ENCODE results near the gene SOS1.

Gene SOS1

DNA sequence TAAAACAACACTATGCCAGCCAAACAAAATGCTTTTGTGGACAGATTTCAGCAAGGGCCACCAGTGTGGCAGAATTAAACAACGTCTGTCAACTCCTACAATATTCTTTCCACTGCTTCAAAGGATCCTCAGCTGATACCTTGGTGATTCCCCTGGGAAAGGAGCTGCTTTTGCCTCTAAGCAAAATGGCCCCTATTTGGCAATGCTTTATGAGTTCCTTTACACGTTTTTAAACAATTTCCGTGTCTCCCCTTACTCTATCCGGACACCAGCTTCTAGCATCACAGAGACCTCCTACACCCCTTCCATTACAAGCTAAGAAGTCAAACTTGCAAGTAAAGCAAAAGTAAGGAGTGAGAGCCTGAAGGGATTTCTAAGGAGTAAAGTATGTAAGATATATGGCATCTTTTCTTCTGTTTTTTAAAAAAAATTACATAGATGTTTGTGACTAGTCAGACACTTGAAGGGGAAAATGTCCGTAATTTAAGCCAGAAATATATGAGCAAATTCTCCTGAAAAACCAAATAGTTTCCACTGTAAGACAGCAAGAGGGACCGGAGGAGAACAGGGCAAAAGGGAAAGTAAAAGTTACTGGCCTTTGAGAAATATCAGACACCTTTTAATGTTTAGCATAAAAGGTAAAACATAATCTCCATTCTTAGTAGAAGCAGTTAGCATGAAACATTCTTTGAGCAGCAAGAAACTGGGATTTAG is 1.9 kb downstream of the SOS1 start:
- H3K4me1 ChIP-seq (ENCODE audit: control insufficient read depth, insufficient read depth, low read length) = peaks cover 26% of the 10 kb centered on the region
- H3K9me3 ChIP-seq (ENCODE audit: control insufficient read depth, low read length) = no peaks in the 10 kb centered on the region
- no peaks in the 10 kb centered on the region for H3K27me3 ChIP-seq (ENCODE audit: control insufficient read depth, insufficient read depth, low read length)
- peak overlapping the region; percentile 75 for H3K4me3 ChIP-seq (ENCODE audit: low read length)
- H3K36me3 ChIP-seq (ENCODE audit: control insufficient read depth, insufficient read depth, low read length) = no peaks in the 10 kb centered on the region
- peak overlapping the region; percentile 72 for H3K9ac ChIP-seq (ENCODE audit: low read length)

DNA sequence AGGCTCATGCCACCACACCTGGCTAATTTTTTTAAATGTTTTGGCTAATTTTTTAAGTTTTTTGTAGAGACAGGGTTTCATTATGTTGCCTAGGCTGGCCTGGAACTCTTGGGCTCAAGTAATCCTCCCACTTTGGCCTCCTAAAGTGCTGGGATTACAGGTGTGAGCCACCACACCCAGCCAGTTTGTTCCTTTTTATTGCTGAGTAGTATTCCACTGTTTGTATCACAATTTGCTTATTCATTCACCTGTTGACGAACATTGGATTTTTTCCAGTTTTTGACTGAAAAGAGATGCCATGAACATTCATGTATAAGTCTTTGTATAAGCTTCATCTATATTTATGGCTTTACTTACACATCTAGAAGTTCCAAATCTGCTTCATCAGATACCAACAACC is 5.3 kb downstream of the SOS1 start:
- Histone ChIP-seq H3K4me1 (ENCODE audit: control insufficient read depth, insufficient read depth, low read length) (peaks cover 11% of the 10 kb centered on the region), H3K36me3 (ENCODE audit: control insufficient read depth, insufficient read depth, low read length) (no peaks in the 10 kb centered on the region), H3K27me3 (ENCODE audit: control insufficient read depth, insufficient read depth, low read length) (no peaks in the 10 kb centered on the region), H3K4me3 (ENCODE audit: low read length) (no peak overlapping the region), H3K9me3 (ENCODE audit: control insufficient read depth, low read length) (no peaks in the 10 kb centered on the region), H3K9ac (ENCODE audit: low read length) (no peak overlapping the region)

DNA sequence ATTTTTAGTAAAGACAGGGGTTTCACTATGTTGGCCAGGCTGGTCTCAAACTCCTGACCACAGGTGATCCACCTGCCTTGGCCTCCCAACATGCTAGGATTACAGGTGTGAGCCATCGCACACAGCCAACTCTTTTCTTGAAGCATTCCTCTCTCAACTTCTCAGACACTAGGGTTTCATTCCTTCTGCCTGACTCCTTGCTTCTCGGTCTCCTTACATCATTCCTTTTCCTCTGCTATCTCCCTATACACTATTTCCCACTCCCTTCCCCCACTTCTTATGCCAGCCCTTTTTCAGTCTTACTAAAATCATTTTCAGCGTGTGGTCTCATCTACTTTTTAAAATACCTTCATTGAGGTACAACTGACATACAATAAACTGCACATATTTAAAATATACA is 6.1 kb downstream of the SOS1 start:
- H3K4me3 ChIP-seq (ENCODE audit: low read length) = no peak overlapping the region
- no peak overlapping the region for H3K9ac ChIP-seq (ENCODE audit: low read length)
- no peaks in the 10 kb centered on the region for H3K9me3 ChIP-seq (ENCODE audit: control insufficient read depth, low read length)
- peaks cover 11% of the 10 kb centered on the region for H3K4me1 ChIP-seq (ENCODE audit: control insufficient read depth, insufficient read depth, low read length)
- H3K36me3 ChIP-seq (ENCODE audit: control insufficient read depth, insufficient read depth, low read length) = no peaks in the 10 kb centered on the region
- H3K27me3 ChIP-seq (ENCODE audit: control insufficient read depth, insufficient read depth, low read length) = no peaks in the 10 kb centered on the region

DNA sequence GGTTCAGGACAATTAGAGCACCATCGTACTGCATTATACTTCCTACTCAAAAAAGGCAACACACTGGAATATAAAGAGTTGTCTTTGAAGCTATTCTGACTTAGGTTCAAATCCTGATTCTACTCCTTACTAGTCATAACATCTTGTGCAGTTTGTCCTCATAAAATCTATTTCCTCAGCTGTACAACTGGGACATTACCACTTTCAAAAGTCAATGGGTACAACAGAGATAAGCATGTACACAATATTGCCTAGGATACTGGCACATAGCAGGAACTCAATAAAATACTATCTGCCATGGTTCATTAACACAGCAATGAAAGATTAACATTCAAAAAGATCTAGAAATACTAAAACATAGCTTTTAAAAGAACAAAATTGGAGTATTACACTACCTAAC is 11.3 kb downstream of the SOS1 start:
- H3K9ac ChIP-seq (ENCODE audit: low read length) = no peak overlapping the region
- no peaks in the 10 kb centered on the region for H3K27me3 ChIP-seq (ENCODE audit: control insufficient read depth, insufficient read depth, low read length)
- H3K9me3 ChIP-seq (ENCODE audit: control insufficient read depth, low read length) = no peaks in the 10 kb centered on the region
- H3K4me3 ChIP-seq (ENCODE audit: low read length) = no peak overlapping the region
- H3K4me1 ChIP-seq (ENCODE audit: control insufficient read depth, insufficient read depth, low read length) = no peaks in the 10 kb centered on the region
- no peaks in the 10 kb centered on the region for H3K36me3 ChIP-seq (ENCODE audit: control insufficient read depth, insufficient read depth, low read length)

DNA sequence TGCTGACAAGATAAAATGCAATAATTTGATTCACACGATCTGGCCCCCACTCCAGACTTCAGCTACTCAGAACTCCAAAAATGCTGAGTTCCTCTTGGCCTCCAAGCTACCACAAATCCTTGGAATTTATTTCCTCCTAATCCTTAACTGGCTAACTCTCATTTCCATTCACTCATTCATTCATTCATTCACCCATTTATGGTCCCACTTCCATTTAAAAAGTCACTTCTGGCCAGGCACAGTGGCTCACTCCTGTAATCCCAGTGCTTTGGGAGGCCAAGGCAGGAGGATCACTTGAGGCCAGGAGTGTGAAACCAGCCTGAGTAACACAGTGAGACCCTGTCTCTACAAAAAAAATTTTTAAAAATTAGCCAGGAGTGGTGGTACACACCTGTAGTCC is 12.5 kb downstream of the SOS1 start:
- H3K27me3 ChIP-seq (ENCODE audit: control insufficient read depth, insufficient read depth, low read length) = no peaks in the 10 kb centered on the region
- H3K4me1 ChIP-seq (ENCODE audit: control insufficient read depth, insufficient read depth, low read length) = no peaks in the 10 kb centered on the region
- no peaks in the 10 kb centered on the region for H3K36me3 ChIP-seq (ENCODE audit: control insufficient read depth, insufficient read depth, low read length)
- H3K9me3 ChIP-seq (ENCODE audit: control insufficient read depth, low read length) = no peaks in the 10 kb centered on the region
- no peak overlapping the region for H3K9ac ChIP-seq (ENCODE audit: low read length)
- no peak overlapping the region for H3K4me3 ChIP-seq (ENCODE audit: low read length)

GRCh38 chr2:39107724-39108273 is 13.1 kb downstream of the SOS1 start:
- Histone ChIP-seq H3K9me3 (ENCODE audit: control insufficient read depth, low read length) (no peaks in the 10 kb centered on the region), H3K36me3 (ENCODE audit: control insufficient read depth, insufficient read depth, low read length) (no peaks in the 10 kb centered on the region), H3K4me3 (ENCODE audit: low read length) (no peak overlapping the region), H3K9ac (ENCODE audit: low read length) (no peak overlapping the region), H3K4me1 (ENCODE audit: control insufficient read depth, insufficient read depth, low read length) (no peaks in the 10 kb centered on the region), H3K27me3 (ENCODE audit: control insufficient read depth, insufficient read depth, low read length) (no peaks in the 10 kb centered on the region)

GRCh38 chr2:39107156-39107555 is 13.7 kb downstream of the SOS1 start:
- Histone ChIP-seq H3K9me3 (ENCODE audit: control insufficient read depth, low read length) (no peaks in the 10 kb centered on the region), H3K4me3 (ENCODE audit: low read length) (no peak overlapping the region), H3K9ac (ENCODE audit: low read length) (no peak overlapping the region), H3K36me3 (ENCODE audit: control insufficient read depth, insufficient read depth, low read length) (no peaks in the 10 kb centered on the region), H3K27me3 (ENCODE audit: control insufficient read depth, insufficient read depth, low read length) (no peaks in the 10 kb centered on the region), H3K4me1 (ENCODE audit: control insufficient read depth, insufficient read depth, low read length) (no peaks in the 10 kb centered on the region)

- Histone ChIP-seq H3K27me3 (ENCODE audit: control insufficient read depth, insufficient read depth, low read length) (no peaks in the 10 kb centered on the region), H3K9me3 (ENCODE audit: control insufficient read depth, low read length) (no peaks in the 10 kb centered on the region), H3K36me3 (ENCODE audit: control insufficient read depth, insufficient read depth, low read length) (no peaks in the 10 kb centered on the region), H3K4me1 (ENCODE audit: control insufficient read depth, insufficient read depth, low read length) (no peaks in the 10 kb centered on the region), H3K9ac (ENCODE audit: low read length) (no peak overlapping the region), H3K4me3 (ENCODE audit: low read length) (no peak overlapping the region)
These were observed 20.8 kb downstream of the SOS1 start for GRCh38 chr2:39099870-39100728.

- H3K4me1 ChIP-seq (ENCODE audit: control insufficient read depth, insufficient read depth, low read length) = no peaks in the 10 kb centered on the region
- no peak overlapping the region for H3K4me3 ChIP-seq (ENCODE audit: low read length)
These were observed 21.5 kb downstream of the SOS1 start for GRCh38 chr2:39099310-39099869.

DNA sequence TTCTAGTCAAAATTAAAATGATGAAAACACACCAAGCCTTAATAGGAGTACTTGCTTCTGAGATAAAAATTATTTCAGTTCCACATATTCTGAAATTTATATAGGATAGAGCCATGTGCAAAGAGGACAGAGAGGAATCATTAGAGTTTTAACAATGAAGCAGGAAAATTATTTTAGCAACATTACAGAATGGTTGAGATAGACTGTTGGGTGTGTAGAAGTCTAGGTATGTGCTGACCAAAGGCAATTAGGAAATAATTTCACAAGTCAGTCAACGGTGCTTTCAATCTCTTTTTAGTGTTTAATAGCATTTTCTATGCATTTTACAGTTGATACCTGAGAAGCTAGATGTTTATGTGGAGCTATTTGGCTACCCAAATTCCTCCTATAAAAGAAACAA is 25.2 kb downstream of the SOS1 start:
- no peaks in the 10 kb centered on the region for H3K4me1 ChIP-seq (ENCODE audit: control insufficient read depth, insufficient read depth, low read length)
- no peaks in the 10 kb centered on the region for H3K9me3 ChIP-seq (ENCODE audit: control insufficient read depth, low read length)
- no peaks in the 10 kb centered on the region for H3K27me3 ChIP-seq (ENCODE audit: control insufficient read depth, insufficient read depth, low read length)
- H3K9ac ChIP-seq (ENCODE audit: low read length) = no peak overlapping the region
- no peak overlapping the region for H3K4me3 ChIP-seq (ENCODE audit: low read length)
- no peaks in the 10 kb centered on the region for H3K36me3 ChIP-seq (ENCODE audit: control insufficient read depth, insufficient read depth, low read length)

More at GRCh38 chr2:39099310-39099869, 21.5 kb downstream of the SOS1 start:
- H3K36me3 ChIP-seq (ENCODE audit: control insufficient read depth, insufficient read depth, low read length) = no peaks in the 10 kb centered on the region
- no peak overlapping the region for H3K9ac ChIP-seq (ENCODE audit: low read length)
- no peaks in the 10 kb centered on the region for H3K9me3 ChIP-seq (ENCODE audit: control insufficient read depth, low read length)
- no peaks in the 10 kb centered on the region for H3K27me3 ChIP-seq (ENCODE audit: control insufficient read depth, insufficient read depth, low read length)

- Histone ChIP-seq H3K4me1 (ENCODE audit: control insufficient read depth, insufficient read depth, low read length) (no peaks in the 10 kb centered on the region), H3K9ac (ENCODE audit: low read length) (no peak overlapping the region)
These were observed 26.0 kb downstream of the SOS1 start for GRCh38 chr2:39094717-39095363.

More at GRCh38 chr2:39094717-39095363, 26.0 kb downstream of the SOS1 start:
- Histone ChIP-seq H3K9me3 (ENCODE audit: control insufficient read depth, low read length) (no peaks in the 10 kb centered on the region), H3K27me3 (ENCODE audit: control insufficient read depth, insufficient read depth, low read length) (no peaks in the 10 kb centered on the region), H3K36me3 (ENCODE audit: control insufficient read depth, insufficient read depth, low read length) (no peaks in the 10 kb centered on the region), H3K4me3 (ENCODE audit: low read length) (no peak overlapping the region)
